A549 (cell line): ENCODE data around the gene PPP1R14D.

Experiments
- BCL3 ChIP-seq: fragments of >200 bp; sonication (Bioruptor Twin); formaldehyde crosslinking; IDR thresholded peaks from 3 replicates; pipeline ENCODE4 v1.6.1; 2016
- BHLHE40 ChIP-seq: IDR thresholded peaks from 2 replicates; pipeline ENCODE4 v1.6.1; 2012; ENCODE audit warnings: low read depth, low read length, inconsistent platforms
- CTCF ChIP-seq: fragments of >200 bp; sonication (Bioruptor Twin); formaldehyde crosslinking; IDR thresholded peaks from 3 replicates; pipeline ENCODE4 v1.5.1; 2016
- HMGXB4 ChIP-seq: fragments of 250-450 bp; sonication (Bioruptor Pico); IDR thresholded peaks from 2 replicates; pipeline ENCODE4 v1.5.0; 2021; ENCODE audit warnings: mild to moderate bottlenecking, moderate library complexity, borderline replicate concordance
- KDM5A ChIP-seq: fragments of 200-600 bp; sonication (generic); IDR thresholded peaks from 2 replicates; pipeline ENCODE4 v1.6.1; 2016; ENCODE audit warnings: antibody characterized with exemption, mild to moderate bottlenecking
- MAZ ChIP-seq: fragments of 150-350 bp; IDR thresholded peaks from 2 replicates; pipeline ENCODE4 v1.6.1; 2014; ENCODE audit warnings: antibody characterized with exemption, low read depth, low read length, borderline replicate concordance
- POLR2A ChIP-seq: IDR thresholded peaks from 2 replicates; pipeline ENCODE4 v1.6.1; 2012; ENCODE audit warnings: mild to moderate bottlenecking, low read length
- POLR2AphosphoS2 ChIP-seq: conservative IDR thresholded peaks from 2 replicates; pipeline ENCODE4 v1.6.1; 2012; ENCODE audit warnings: low read length, improper control_type of control experiment, inconsistent platforms
- RAD21 ChIP-seq, 2 experiments: fragments of >200 bp in 1 of 2; sonication (Bioruptor Twin) in 1 of 2; formaldehyde crosslinking in 1 of 2; IDR thresholded peaks in 1 of 2; conservative IDR thresholded peaks in 1 of 2; 2 replicates in 1 of 2; 3 replicates in 1 of 2; pipeline ENCODE4 v1.6.1; 2012 to 2018; ENCODE audit warnings: inconsistent platforms in 1 of 2
- RCOR1 ChIP-seq: fragments of 150-350 bp; IDR thresholded peaks from 2 replicates; pipeline ENCODE4 v1.6.1; 2014; ENCODE audit warnings: antibody characterized with exemption, low read length, low read depth
- SMC3 ChIP-seq: fragments of >200 bp; sonication (Bioruptor Twin); formaldehyde crosslinking; IDR thresholded peaks from 3 replicates; pipeline ENCODE4 v1.6.1; 2018; ENCODE audit warnings: inconsistent platforms

GRCh38 chr15:40789999-40790398 is 38.5 kb downstream of the PPP1R14D start:
- no peak for TF ChIP-seq CTCF
- TF ChIP-seq BHLHE40, result no peak
- TF ChIP-seq POLR2A, result no peak
- no peak for TF ChIP-seq MAZ
- TF ChIP-seq HMGXB4 (CRISPR knock-in tag), result no peak
- TF ChIP-seq SMC3, result no peak
- TF ChIP-seq KDM5A, result no peak
- no peak for TF ChIP-seq RCOR1
- TF ChIP-seq RAD21 (conservative IDR thresholded peaks at IDR 0.05 in 1 of 2, IDR thresholded peaks at IDR 0.05 in 1 of 2), result no peak
- TF ChIP-seq POLR2AphosphoS2, result no peak
- TF ChIP-seq BCL3, result no peak
